HepG2 (cell line): Measurements from ENCODE around the gene SEC14L5. TPM values are rescaled to one million over a fixed set of nuclear protein-coding genes. Genes with fewer than 3 reads are reported as not detected.

Experiments used
- ATAC-seq: fragments of 200-7000 bp; cut with Tn5 transposase; 3 replicates; pipeline ENCODE4 v1.9.1; 2020; ENCODE audit warnings: mild to moderate bottlenecking, moderate library complexity
- BruUV-seq: library from RNA; stranded (reverse); fragments of 400-500 nt; replicated peaks from 2 replicates; lab custom pipeline; 2021; lab: Mats Ljungman, UMichigan
- CTCF ChIA-PET: fragments of 300-600 bp; formaldehyde crosslinking; extraction: SDS; loops from one replicate; lab custom pipeline; 2021; ENCODE audit warnings: low total read pairs, inconsistent platforms, low intra/inter-chr PET ratio; lab: Yijun Ruan, JAX
- POLR2A ChIA-PET: fragments of 350-600 bp; sonication (Branson Sonifier 250); formaldehyde crosslinking; loops from one replicate; lab custom pipeline; 2020; ENCODE audit warnings: antibody characterized with exemption, inconsistent platforms; lab: Yijun Ruan, JAX
- DNase-seq: peaks from one replicate; pipeline ENCODE4 v3.0.0-alpha.2; 2015; ENCODE audit warnings: low spot score
- FAIRE-seq: peaks from 3 replicates; lab custom pipeline; 2011; peaks lifted over from hg19 to GRCh38; lab: Jason Lieb, UNC
- H2AFZ ChIP-seq: one replicate; pipeline ENCODE4 v1.6.1; 2011; ENCODE audit warnings: low read length, inconsistent platforms
- H3K27ac ChIP-seq: fragments of 300-600 bp; 3 replicates; pipeline ENCODE4 v1.8.0; 2011; ENCODE audit warnings: mixed run types, mild to moderate bottlenecking, mixed read lengths, low read length, inconsistent platforms; ENCODE audit not compliant: insufficient read depth; ENCODE audit errors: extremely low read length
- H3K27me3 ChIP-seq, 2 experiments: fragments of 200-600 bp in 1 of 2; 2 replicates in 1 of 2; 3 replicates in 1 of 2; pipeline versions ENCODE4 v1.6.0 to v1.8.0; 2011; ENCODE audit warnings: low read length in 2 of 2, mild to moderate bottlenecking in 2 of 2, moderate library complexity in 2 of 2, inconsistent platforms in 1 of 2; ENCODE audit not compliant: insufficient read depth in 2 of 2, control insufficient read depth in 1 of 2
- H3K36me3 ChIP-seq, 2 experiments: fragments of 200-600 bp in 1 of 2; replicated peaks in 1 of 2; 2 replicates in 1 of 2; 3 replicates in 1 of 2; pipeline versions ENCODE4 v1.5.1 to v1.8.0; 2011; ENCODE audit warnings: low read length in 2 of 2, inconsistent platforms in 1 of 2; ENCODE audit not compliant: insufficient read depth in 2 of 2, control insufficient read depth in 1 of 2
- H3K4me1 ChIP-seq: 2 replicates; pipeline ENCODE4 v1.5.1; 2012; ENCODE audit warnings: low read length, inconsistent platforms; ENCODE audit not compliant: insufficient read depth
- H3K4me2 ChIP-seq: 2 replicates; pipeline ENCODE4 v1.6.0; 2011; ENCODE audit warnings: low read depth, low read length, inconsistent platforms
- H3K4me3 ChIP-seq, 3 experiments: fragments of 200-600 bp in 1 of 3; sonication (generic), shearing (Covaris generic) in 1 of 3; replicated peaks in 1 of 3; 2 replicates each; pipeline ENCODE4 v1.5.1; 2011 to 2016; ENCODE audit warnings: low read length in 3 of 3, inconsistent platforms in 2 of 3, low read depth in 2 of 3, mild to moderate bottlenecking in 2 of 3, control low read depth in 1 of 3, mixed read lengths in 1 of 3; ENCODE audit not compliant: insufficient read depth in 1 of 3
- H3K79me2 ChIP-seq: one replicate; pipeline ENCODE4 v1.6.1; 2011; ENCODE audit warnings: low read length, inconsistent platforms; ENCODE audit not compliant: insufficient read depth
- H3K9ac ChIP-seq: 2 replicates; pipeline ENCODE4 v1.6.0; 2011; ENCODE audit warnings: mild to moderate bottlenecking, low read depth, low read length, inconsistent platforms; ENCODE audit not compliant: insufficient read depth
- H3K9me3 ChIP-seq: 2 replicates; pipeline ENCODE4 v1.5.1; 2012; ENCODE audit warnings: mild to moderate bottlenecking, low read length
- H4K20me1 ChIP-seq: 2 replicates; pipeline ENCODE4 v1.6.0; 2011; ENCODE audit warnings: inconsistent platforms, mild to moderate bottlenecking, low read length, moderate library complexity; ENCODE audit not compliant: insufficient read depth
- DRAP1 ChIP-seq: IDR thresholded peaks from 2 replicates; pipeline ENCODE4 v1.6.1; 2016; ENCODE audit warnings: missing genetic modification reagents, missing compliant biosample characterization
- ELF4 ChIP-seq: sonication (generic); formaldehyde crosslinking; IDR thresholded peaks from 2 replicates; pipeline ENCODE4 v1.5.0; 2020; ENCODE audit warnings: missing genetic modification reagents, mild to moderate bottlenecking, moderate library complexity, borderline replicate concordance
- FOSL2 ChIP-seq: sonication (generic); formaldehyde crosslinking; IDR thresholded peaks from 2 replicates; pipeline ENCODE4 v1.4.0; 2020; ENCODE audit warnings: missing genetic modification reagents
- HMGA1 ChIP-seq: sonication (generic); formaldehyde crosslinking; conservative IDR thresholded peaks from 2 replicates; pipeline ENCODE4 v1.4.0; 2020; ENCODE audit warnings: missing genetic modification reagents
- HNF4A ChIP-seq: sonication (generic); formaldehyde crosslinking; IDR thresholded peaks from 2 replicates; pipeline ENCODE4 v1.4.0; 2020; ENCODE audit warnings: missing genetic modification reagents
- IRF2 ChIP-seq: IDR thresholded peaks from 2 replicates; pipeline ENCODE4 v1.6.1; 2018; ENCODE audit warnings: missing genetic modification reagents, missing compliant biosample characterization
- MAFF ChIP-seq: IDR thresholded peaks from 2 replicates; pipeline ENCODE4 v1.6.1; 2011; ENCODE audit warnings: low read depth, low read length, improper control_type of control experiment
- MXI1 ChIP-seq: IDR thresholded peaks from 3 replicates; pipeline ENCODE4 v1.6.1; 2012; ENCODE audit warnings: low read depth, low read length, inconsistent platforms, borderline replicate concordance
- UBTF ChIP-seq: sonication (generic); formaldehyde crosslinking; IDR thresholded peaks from 2 replicates; pipeline ENCODE4 v1.4.0; 2020; ENCODE audit warnings: mild to moderate bottlenecking, missing genetic modification reagents
- ZFP37 ChIP-seq: sonication (generic); formaldehyde crosslinking; IDR thresholded peaks from 2 replicates; pipeline ENCODE4 v1.4.0; 2020; ENCODE audit warnings: missing genetic modification reagents, borderline replicate concordance
- ZFP91 ChIP-seq: sonication (generic); formaldehyde crosslinking; IDR thresholded peaks from 2 replicates; pipeline ENCODE4 v1.9.0; 2022; ENCODE audit warnings: missing genetic modification reagents, mild to moderate bottlenecking, borderline replicate concordance
- ZMYM2 ChIP-seq: sonication (generic); formaldehyde crosslinking; IDR thresholded peaks from 2 replicates; pipeline ENCODE4 v1.8.0; 2022; ENCODE audit warnings: mild to moderate bottlenecking, missing genetic modification reagents
- ZNF496 ChIP-seq: sonication (generic); formaldehyde crosslinking; IDR thresholded peaks from 2 replicates; pipeline ENCODE4 v1.8.1; 2023; ENCODE audit warnings: mild to moderate bottlenecking, moderate library complexity, missing genetic modification reagents; ENCODE audit not compliant: insufficient replicate concordance
- ZNF687 ChIP-seq: sonication (generic); formaldehyde crosslinking; IDR thresholded peaks from 2 replicates; pipeline ENCODE4 v1.5.1; 2020; ENCODE audit warnings: mild to moderate bottlenecking, missing genetic modification reagents, moderate library complexity
- ZNF772 ChIP-seq: sonication (generic); formaldehyde crosslinking; IDR thresholded peaks from 2 replicates; pipeline ENCODE4 v1.5.0; 2020; ENCODE audit warnings: mild to moderate bottlenecking, missing genetic modification reagents
- ZNF790 ChIP-seq: sonication (generic); formaldehyde crosslinking; IDR thresholded peaks from 2 replicates; pipeline ENCODE4 v1.8.0; 2022; ENCODE audit warnings: missing genetic modification reagents, mild to moderate bottlenecking, borderline replicate concordance
- WGBS: methylation state at CpG from one replicate; pipeline ENCODE4 v1.1.6; 2017; ENCODE audit warnings: low lambda C conversion rate; 5-methylcytosine and 5-hydroxymethylcytosine counted together
- in situ Hi-C: cut with HindIII; loops from 2 replicates; pipeline ENCODE4 v1.10.0; 2017; ENCODE audit warnings: low pct_unique_long_range_greater_than_20kb; ENCODE audit not compliant: extremely low pct_ligation_motif_present
- intact Hi-C: fragments of 100-400 bp; cut with micrococcal nuclease; formaldehyde crosslinking; loops from one replicate; pipeline ENCODE4 v1.10.0; 2022; ENCODE audit not compliant: unreplicated experiment
- polyA plus RNA-seq, 8 experiments: library from polyadenylated mRNA; depleted of rRNA in 3 of 8; stranded (reverse) in 7 of 8; unstranded in 1 of 8; fragments of >200 nt; fragmentation: Illumina TruSeq in 4 of 8; extraction: Trizol in 4 of 8; gene quantifications; 2 replicates each; pipeline versions ENCODE4 v1.2.1 to v1.2.3, GENCODE V29; 2011 to 2016; ENCODE audit warnings: low read depth in 4 of 8, missing spikeins in 1 of 8, mixed read lengths in 1 of 8; ENCODE audit not compliant: insufficient read depth in 1 of 8
- total RNA-seq, 5 experiments: library from RNA; depleted of rRNA; stranded (reverse); fragments of >200 nt; fragmentation: Illumina TruSeq; extraction: Trizol; gene quantifications; 2 replicates each; pipeline ENCODE4 v1.2.3, GENCODE V29; 2016; ENCODE audit warnings: low read depth in 1 of 5

The SEC14L5 gene
- total and polyA plus RNA-seq, 2 of the 13 experiments (the other 11 are each of a cell fraction or from before 2014, with no cell fraction given), result 0.40 to 0.42 TPM

GRCh38 chr16:4915226-4915761 lies 42.8 kb upstream of the SEC14L5 start:
- peak overlapping the region; percentile 21 for H3K9ac ChIP-seq
- in situ Hi-C loops (no loop called here), intact Hi-C loops (no loop called here)
- FAIRE-seq (no peak), DNase-seq (peak; percentile 31), ATAC-seq (peak; percentile 73)
- H3K9me3 ChIP-seq, result no peaks in the 10 kb centered on the region
- H4K20me1 ChIP-seq, result no peaks in the 10 kb centered on the region
- no TSS peak for BruUV-seq
- POLR2A ChIA-PET, result interaction anchor here (1.1 to 1.2 kb wide), 3 partner anchors 9 to 43 kb away, joined by 3 to 4 read pairs (median 3); partner anchors contain the start of gene SEC14L5
- no peaks in the 10 kb centered on the region for H3K27me3 ChIP-seq
- no peak overlapping the region for H3K4me2 ChIP-seq
- no peaks in the 10 kb centered on the region for H3K36me3 ChIP-seq
- CTCF ChIA-PET, result no interaction called here
- H3K4me1 ChIP-seq, result peaks cover 45% of the 10 kb centered on the region
- H3K4me3 ChIP-seq, result no peak overlapping the region
- H3K27ac ChIP-seq, result peak overlapping the region; percentile 2
- H2AFZ ChIP-seq, result no peak overlapping the region
- no peaks in the 10 kb centered on the region for H3K79me2 ChIP-seq
- WGBS, result 56% methylated on average over 10 of the region's 11 CpGs
- TF ChIP-seq MXI1 (no peak), UBTF (CRISPR knock-in tag) (0 out of 2 replicates have a peak, but pooled peaks have one; percentile 31), IRF2 (CRISPR knock-in tag) (no peak), ZFP37 (CRISPR knock-in tag) (no peak), ZFP91 (CRISPR knock-in tag) (0 out of 2 replicates have a peak, but pooled peaks have one; percentile 34), ZNF687 (CRISPR knock-in tag) (peak; percentile 61; the same call in 1 of the 2 replicates), ZNF772 (no peak), ZNF496 (CRISPR knock-in tag) (no peak), FOSL2 (CRISPR knock-in tag) (no peak), HNF4A (CRISPR knock-in tag) (peak; percentile 73; the same call in 1 of the 2 replicates), DRAP1 (CRISPR knock-in tag) (no peak), MAFF (no peak), ELF4 (CRISPR knock-in tag) (no peak), ZNF790 (CRISPR knock-in tag) (no peak), HMGA1 (CRISPR knock-in tag) (no peak), ZMYM2 (CRISPR knock-in tag) (no peak)
